ENCODE measurements around the gene DNASE1L2.
"Not testable (repeated sequence)": the region's sequence is repeated elsewhere in the genome, so short reads cannot be mapped to it uniquely, and the experiment has no call there.

DNASE1L2 gene

DNA sequence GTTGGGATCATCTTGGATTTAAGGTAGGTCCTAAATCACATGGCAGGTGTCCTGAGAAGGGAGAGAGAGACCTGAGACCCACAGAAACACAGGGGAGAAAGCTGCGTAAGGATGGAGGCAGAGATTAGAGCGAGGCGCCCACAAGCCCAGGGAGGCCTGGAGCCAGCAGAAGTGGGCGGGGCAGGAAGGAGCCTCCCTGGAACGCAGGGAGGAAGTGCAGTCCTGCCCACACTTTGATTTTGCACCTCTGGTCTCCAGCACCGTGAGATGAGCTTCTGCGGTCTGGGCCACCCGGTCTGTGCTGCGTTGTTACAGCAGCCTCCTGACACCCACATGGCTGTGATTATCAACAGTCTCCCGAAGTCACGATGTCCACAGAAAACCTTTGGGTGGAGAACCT is 6.4 kb downstream of the DNASE1L2 start:
- no peak for DNase-seq

DNA sequence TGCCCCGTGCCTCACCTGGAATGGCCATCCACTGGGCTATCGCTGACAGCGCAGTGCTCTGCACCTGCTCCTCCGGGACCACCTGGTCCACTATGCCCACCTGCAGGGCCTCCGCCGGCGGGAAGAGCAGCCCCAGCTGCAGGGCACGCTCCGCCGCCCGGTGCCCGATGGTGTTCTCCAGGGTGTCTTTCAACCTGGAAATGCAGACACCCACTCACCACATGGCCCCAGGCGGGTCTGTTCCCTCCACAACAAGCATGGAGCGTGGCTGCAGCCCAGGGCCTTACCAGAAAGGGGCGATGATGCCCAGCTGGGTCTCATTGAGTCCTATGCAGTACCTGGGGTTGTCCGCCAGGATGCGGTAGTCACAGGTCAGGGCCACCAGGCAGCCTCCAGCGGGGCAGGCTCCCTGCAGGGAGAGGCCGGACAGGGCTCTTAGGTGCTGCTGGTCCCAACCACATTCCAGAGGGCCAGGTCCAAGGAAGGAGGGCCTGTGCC is 6.8 kb downstream of the DNASE1L2 start:
- DNase-seq = no peak

DNA sequence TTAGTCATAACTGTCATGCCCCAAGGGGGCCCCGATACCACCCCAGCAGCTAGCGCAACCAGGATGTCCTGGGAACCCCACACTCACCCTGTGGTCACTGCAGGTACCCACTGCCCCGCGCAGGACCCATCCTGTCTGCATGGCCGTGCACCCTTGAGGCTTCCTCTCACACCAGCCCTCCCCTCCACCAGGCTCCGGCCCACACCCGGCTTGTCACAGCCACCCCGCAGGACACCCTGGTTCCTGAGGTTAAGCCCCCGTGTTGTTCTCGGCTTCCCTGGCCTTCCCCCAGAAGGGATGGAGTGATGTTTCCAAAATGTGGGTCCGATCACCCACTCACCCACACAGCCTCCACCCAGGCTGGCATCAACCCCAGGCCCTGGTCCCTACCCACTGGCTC is 7.5 kb downstream of the DNASE1L2 start:
- DNase-seq = no peak

- DNase-seq = no peak
Measured at GRCh38 chr16:2244301-2244700, 8.1 kb downstream of the DNASE1L2 start.

GRCh38 chr16:2244926-2245795 is 8.9 kb downstream of the DNASE1L2 start:
- DNase-seq = no peak

DNA sequence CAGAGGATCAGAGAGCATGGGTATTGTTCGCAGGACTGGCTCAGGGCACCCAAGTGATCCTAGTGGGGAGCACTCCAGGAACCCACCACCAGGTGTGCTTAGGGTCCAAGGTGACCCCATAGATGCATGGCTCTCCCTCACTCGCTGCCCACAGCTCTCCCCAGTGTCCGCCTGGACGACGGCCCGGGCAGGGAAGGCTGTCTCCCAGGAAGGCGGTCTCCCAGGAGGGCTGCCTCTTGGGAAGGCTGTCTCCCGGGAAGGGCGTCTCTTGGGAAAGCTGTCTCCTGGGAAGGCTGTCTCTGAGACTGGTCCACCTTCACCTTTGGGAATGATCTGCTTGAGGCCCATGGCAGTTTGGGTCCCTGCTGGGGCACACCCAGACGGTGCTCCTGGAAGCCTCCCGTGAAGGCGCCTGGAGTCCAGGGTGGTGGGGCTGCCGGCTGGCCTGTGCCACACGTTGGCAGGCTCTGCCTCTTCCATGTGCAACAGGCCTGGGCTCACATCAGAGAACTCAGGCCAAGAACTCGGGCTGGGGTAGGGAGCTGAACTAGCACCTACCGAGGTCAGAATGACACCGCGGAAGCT is 10.1 kb downstream of the DNASE1L2 start:
- no peak for DNase-seq

DNA sequence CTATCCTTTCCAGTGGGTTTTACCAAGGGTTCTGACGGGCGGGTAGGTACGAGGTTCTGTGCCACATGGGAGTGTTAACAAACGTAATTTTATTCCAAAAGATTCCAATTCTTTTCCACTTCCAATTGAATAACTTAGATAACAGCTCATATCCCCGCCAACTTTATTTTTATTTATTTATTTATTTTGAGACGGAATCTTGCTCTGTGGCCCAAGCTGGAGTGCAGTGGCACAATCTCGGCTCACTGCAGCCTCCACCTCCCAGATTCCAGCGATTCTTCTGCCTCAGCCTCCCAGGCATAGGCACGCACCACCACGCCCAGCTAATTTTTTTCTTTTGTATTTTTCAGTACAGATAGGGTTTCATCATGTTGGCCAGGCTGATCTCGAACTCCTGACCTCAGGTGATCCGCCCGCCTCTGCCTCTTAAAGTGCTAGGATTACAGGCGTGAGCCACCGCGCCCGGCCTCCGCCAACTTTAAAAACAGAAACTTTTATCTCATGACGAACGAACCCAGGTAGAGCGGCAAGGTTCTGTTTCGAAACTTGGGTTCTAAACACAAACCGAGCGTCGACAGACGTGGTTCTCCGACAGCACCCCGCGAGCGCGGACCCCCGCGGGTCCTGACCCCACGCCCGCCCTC is 14.5 kb downstream of the DNASE1L2 start:
- peak; percentile 22 for DNase-seq

DNA sequence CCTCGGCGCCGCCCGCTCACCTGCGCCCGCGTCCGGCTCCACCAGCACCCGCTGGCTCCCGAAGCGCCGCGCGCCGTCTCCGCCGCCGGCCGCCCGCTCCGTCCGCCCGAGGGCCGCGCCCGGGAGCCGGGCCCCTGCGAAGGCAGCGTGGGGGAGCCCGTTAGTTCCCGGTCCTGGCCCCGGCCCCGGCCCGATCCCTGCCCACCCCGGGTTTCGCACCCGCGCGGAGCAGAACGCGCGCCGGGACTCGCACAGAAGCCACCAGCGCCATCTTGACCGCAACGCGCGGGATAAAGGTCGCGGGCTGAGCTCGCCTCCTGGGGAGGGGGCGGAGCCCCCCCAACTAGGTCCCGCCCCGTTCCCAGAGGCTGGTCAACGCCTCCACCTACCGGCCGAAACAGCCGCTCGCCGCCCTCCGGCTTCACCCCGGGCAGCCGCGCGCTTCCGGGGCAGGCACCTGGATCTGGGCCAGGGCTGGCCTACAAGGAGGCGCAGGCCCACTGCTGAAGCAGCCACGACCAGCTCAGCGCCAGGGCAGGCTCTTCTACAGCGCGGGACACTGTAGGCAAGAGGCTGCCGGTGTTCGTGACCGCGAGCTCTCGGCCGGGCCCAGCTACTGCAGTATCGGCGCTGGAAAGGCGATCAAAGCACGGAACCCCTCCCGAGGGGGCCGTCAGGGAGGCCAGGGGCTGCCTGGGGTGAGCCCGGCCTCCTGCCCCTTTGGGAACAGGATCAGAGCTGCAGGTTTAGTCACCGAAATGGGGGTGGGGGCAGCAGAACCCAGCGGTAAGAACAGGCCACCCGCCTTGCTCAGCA is 15.3 kb downstream of the DNASE1L2 start, which contains the start of gene ECI1:
ECI1 (minus strand) TSS at position 292 of the 816 bp plus-strand sequence; CDS start at position 271, 21 bp downstream.
- peak; percentile 88 for DNase-seq

GRCh38 chr16:2252806-2253148 is 16.5 kb downstream of the DNASE1L2 start:
- no peak for DNase-seq

GRCh38 chr16:2253293-2253692 is 17.0 kb downstream of the DNASE1L2 start:
- no peak for DNase-seq

- DNase-seq = no peak
Measured at GRCh38 chr16:2256531-2257140, 20.4 kb downstream of the DNASE1L2 start.

GRCh38 chr16:2257726-2258125 is 21.5 kb downstream of the DNASE1L2 start:
- DNase-seq = no peak

GRCh38 chr16:2258530-2258929 is 22.3 kb downstream of the DNASE1L2 start:
- DNase-seq = not testable (repeated sequence)

DNA sequence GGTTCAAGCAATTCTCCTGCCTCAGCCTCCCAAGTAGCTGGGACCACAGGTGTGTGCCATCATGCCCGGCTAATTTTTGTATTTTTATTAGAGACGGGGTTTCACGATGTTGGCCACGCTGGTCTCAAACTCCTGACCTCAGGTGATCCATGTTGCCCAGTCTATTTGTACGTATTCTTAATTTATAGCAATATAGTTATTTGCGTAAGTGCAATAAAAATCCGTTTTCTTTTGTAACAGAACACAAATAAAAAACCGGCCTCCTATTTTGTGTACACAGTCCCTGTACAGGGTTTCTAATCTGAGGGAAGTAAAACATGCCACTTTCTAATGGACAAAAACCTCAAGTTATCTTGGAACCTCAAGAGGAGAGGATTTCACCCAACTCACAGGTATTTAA is 24.0 kb downstream of the DNASE1L2 start:
- no peak for DNase-seq

DNA sequence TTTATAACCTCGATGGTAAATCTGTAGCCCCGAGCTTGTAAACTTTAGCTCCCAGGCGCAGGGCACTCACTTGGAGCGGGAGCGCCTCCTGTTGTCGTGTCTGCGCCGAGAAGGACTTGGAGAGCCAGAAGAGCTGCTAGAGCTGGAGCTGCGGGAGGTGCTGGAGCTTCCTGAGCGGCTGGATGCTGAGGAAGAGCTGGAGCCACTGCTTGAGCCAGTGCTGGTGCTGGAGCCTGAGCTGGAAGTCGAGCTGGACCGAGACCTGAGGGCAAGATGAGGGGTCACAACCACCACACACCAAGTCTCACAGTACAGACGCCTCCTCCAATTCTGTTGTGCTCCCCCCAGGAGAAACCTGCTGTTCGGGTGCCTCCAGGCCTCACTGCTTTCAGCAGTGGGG is 26.8 kb downstream of the DNASE1L2 start:
- DNase-seq = not testable (repeated sequence)

DNA sequence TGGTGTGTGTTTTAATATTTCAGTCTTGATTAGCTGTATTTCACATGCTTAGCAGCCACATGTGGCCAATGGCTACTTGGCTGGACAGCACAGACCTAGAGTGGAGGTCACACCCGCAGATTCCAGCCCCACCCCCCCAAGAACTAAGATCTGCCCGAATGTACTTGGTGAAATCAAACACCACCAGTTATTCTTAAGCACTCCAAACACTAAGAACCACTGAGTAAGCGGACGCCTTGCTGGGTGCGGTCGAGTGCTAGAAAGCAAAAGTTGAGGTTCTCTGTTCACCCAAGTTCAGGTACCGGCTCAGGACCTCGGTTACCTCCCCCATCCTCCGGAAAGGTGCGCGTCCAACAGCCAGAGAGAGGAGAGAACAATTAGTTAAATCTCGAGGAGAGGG is 30.6 kb downstream of the DNASE1L2 start:
- DNase-seq = not testable (repeated sequence)

- DNase-seq = not testable (repeated sequence)
Measured at GRCh38 chr16:2267505-2267912, 31.3 kb downstream of the DNASE1L2 start.

GRCh38 chr16:2267913-2268666 is 31.8 kb downstream of the DNASE1L2 start, which contains the start of gene RNPS1:
RNPS1 (minus strand) TSS chr16:2268126; CDS start chr16:2264643, 3,483 bp downstream.
- peak; percentile 96 for DNase-seq

DNA sequence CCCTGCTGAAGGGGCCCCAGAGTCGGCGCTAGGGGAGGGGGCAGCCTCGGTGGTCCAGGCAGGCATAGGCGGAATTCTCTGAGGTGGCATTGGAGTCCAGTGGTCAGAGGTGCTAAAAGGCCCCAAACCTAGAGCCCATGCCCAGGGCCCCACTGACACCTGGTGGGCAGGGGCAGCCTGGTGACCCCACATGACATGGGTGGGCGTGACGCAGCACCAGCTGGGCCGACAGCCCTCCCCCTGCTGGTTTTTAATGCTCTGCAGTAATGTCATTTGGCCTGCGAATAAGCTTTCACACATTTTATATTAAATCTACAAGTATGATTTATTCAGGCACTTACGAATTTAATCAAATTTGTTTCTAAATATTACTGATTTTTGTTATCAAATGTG is 33.8 kb downstream of the DNASE1L2 start:
- no peak for DNase-seq

- no peak for DNase-seq
Measured at GRCh38 chr16:2270588-2271470, 34.6 kb downstream of the DNASE1L2 start.

Data from fibroblast of skin of right quadriceps (primary cell).